Uterus (tissue), 2 donors: ENCODE results near the gene FBXW7.

Source experiments
- CTCF ChIP-seq, 4 experiments: fragments of 200-600 bp in 2 of 4; fragments of 450-650 bp in 2 of 4; sonication (generic) in 2 of 4; IDR thresholded peaks; one replicate each; pipeline ENCODE4 v1.5.1; 2016 to 2019; ENCODE audit warnings: antibody characterized with exemption in 4 of 4, mild to moderate bottlenecking in 2 of 4, moderate library complexity in 1 of 4
- POLR2A ChIP-seq, 2 donors: fragments of 450-650 bp; IDR thresholded peaks; one replicate each; pipeline ENCODE4 v1.6.1; 2016; ENCODE audit warnings: antibody characterized with exemption in 2 of 2, mild to moderate bottlenecking in 1 of 2, moderate library complexity in 1 of 2

- no peak for TF ChIP-seq POLR2A (IDR thresholded peaks at IDR 0.05)
- TF ChIP-seq CTCF (IDR thresholded peaks at IDR 0.05) = no peak
Measured at GRCh38 chr4:152458801-152459302, 77.0 kb downstream of the FBXW7 start.
